GM06990 (cell line): ENCODE measurements around the gene MNT.

Source experiments
- DNase-seq: peaks from one replicate; pipeline ENCODE4 v3.0.0-alpha.2; 2011; ENCODE audit not compliant: insufficient read length; ENCODE audit errors: extremely low read depth
- H3K27me3 ChIP-seq: replicated peaks from 2 replicates; pipeline ENCODE4 v1.6.0; 2011; ENCODE audit warnings: low read length; ENCODE audit not compliant: control insufficient read depth, insufficient read depth
- H3K36me3 ChIP-seq: 2 replicates; pipeline ENCODE4 v1.5.1; 2011; ENCODE audit warnings: low read length; ENCODE audit not compliant: control insufficient read depth, insufficient read depth
- H3K4me3 ChIP-seq: replicated peaks from 2 replicates; pipeline ENCODE4 v1.5.1; 2011; ENCODE audit warnings: low read depth, mild to moderate bottlenecking, control low read depth, low read length
- CTCF ChIP-seq: IDR thresholded peaks from 2 replicates; pipeline ENCODE4 v1.5.1; 2011; ENCODE audit warnings: low read length, control low read depth, mild to moderate bottlenecking, inconsistent platforms; ENCODE audit not compliant: insufficient read depth, poor library complexity, severe bottlenecking

The MNT gene

GRCh38 chr17:2420176-2420575 is 19.3 kb upstream of the MNT start:
- no peak overlapping the region for H3K4me3 ChIP-seq
- DNase-seq, result no peak
- no peaks in the 10 kb centered on the region for H3K27me3 ChIP-seq
- peaks cover 7% of the 10 kb centered on the region for H3K36me3 ChIP-seq
- TF ChIP-seq CTCF, result no peak

GRCh38 chr17:2419486-2419885 is 18.6 kb upstream of the MNT start:
- Histone ChIP-seq H3K4me3 (no peak overlapping the region), H3K36me3 (peaks cover 9% of the 10 kb centered on the region), H3K27me3 (no peaks in the 10 kb centered on the region)
- TF ChIP-seq CTCF, result no peak
- DNase-seq, result no peak

GRCh38 chr17:2418572-2418971 is 17.7 kb upstream of the MNT start:
- Histone ChIP-seq H3K4me3 (no peak overlapping the region), H3K36me3 (peaks cover 11% of the 10 kb centered on the region), H3K27me3 (no peaks in the 10 kb centered on the region)
- TF ChIP-seq CTCF, result no peak
- DNase-seq, result no peak

- H3K4me3 ChIP-seq, result no peak overlapping the region
- TF ChIP-seq CTCF, result peak; percentile 95
- no peaks in the 10 kb centered on the region for H3K27me3 ChIP-seq
- H3K36me3 ChIP-seq, result peaks cover 10% of the 10 kb centered on the region
- DNase-seq, result peak; percentile 75
Observed at GRCh38 chr17:2416010-2416734, 15.3 kb upstream of the MNT start.

GRCh38 chr17:2415081-2415480 is 14.2 kb upstream of the MNT start:
- no peak for DNase-seq
- Histone ChIP-seq H3K36me3 (peaks cover 10% of the 10 kb centered on the region), H3K27me3 (no peaks in the 10 kb centered on the region), H3K4me3 (no peak overlapping the region)
- TF ChIP-seq CTCF, result no peak
